ENCODE data around the gene SH2D3C. TPM values are rescaled to one million over a fixed set of nuclear protein-coding genes. Genes with fewer than 3 reads are reported as not detected.

SH2D3C gene
- total and polyA plus RNA-seq, 2 donors from 2014 or later, result 13.7 to 27.7 TPM

- intact Hi-C loops (cut with DNase I), result no loop called here
- no peak for TF ChIP-seq CTCF (IDR thresholded peaks at IDR 0.05; ENCODE audit: borderline replicate concordance, extremely low read depth, insufficient read depth)
- Histone ChIP-seq H3K4me3 (ENCODE audit: low read length in 3 of 3) (no peak overlapping the region), H3K4me1 (ENCODE audit: control insufficient read depth in 2 of 3, insufficient read depth in 2 of 3, low read depth in 1 of 3, low read length in 3 of 3) (peaks cover 0 to 14% (median 0%) of the 10 kb centered on the region in 3 donors), H3K27me3 (ENCODE audit: control insufficient read depth, insufficient read depth, low read length) (no peaks in the 10 kb centered on the region), H3K9ac (ENCODE audit: low read length in 3 of 3) (no peak overlapping the region), H3K9me3 (ENCODE audit: control insufficient read depth in 2 of 3, insufficient read depth in 1 of 3, low read length in 3 of 3) (no peaks in the 10 kb centered on the region), H3K27ac (ENCODE audit: low read depth in 2 of 2, low read length in 2 of 2) (no peak overlapping the region), H3K36me3 (ENCODE audit: control insufficient read depth in 2 of 3, insufficient read depth in 3 of 3, low read length in 3 of 3) (no peaks in the 10 kb centered on the region)
- FAIRE-seq (no peak), DNase-seq (no peak)
Observed at GRCh38 chr9:127772603-127773002, 5.9 kb downstream of the SH2D3C start.

- H3K4me1 ChIP-seq (ENCODE audit: control insufficient read depth in 2 of 3, insufficient read depth in 2 of 3, low read depth in 1 of 3, low read length in 3 of 3), result peaks cover 0 to 19% (median 0%) of the 10 kb centered on the region in 3 donors
- DNase-seq (peak in 1 of 5 donors; percentile 29), FAIRE-seq (no peak)
- no peaks in the 10 kb centered on the region for H3K9me3 ChIP-seq (ENCODE audit: control insufficient read depth in 2 of 3, insufficient read depth in 1 of 3, low read length in 3 of 3)
- no peak for TF ChIP-seq CTCF (IDR thresholded peaks at IDR 0.05; ENCODE audit: borderline replicate concordance, extremely low read depth, insufficient read depth)
- peak overlapping the region in 2 of 3 donors; percentile 41 to 50 for H3K4me3 ChIP-seq (ENCODE audit: low read length in 3 of 3)
- H3K9ac ChIP-seq (ENCODE audit: low read length in 3 of 3), result no peak overlapping the region
- intact Hi-C loops (cut with DNase I), result no loop called here
- H3K27me3 ChIP-seq (ENCODE audit: control insufficient read depth, insufficient read depth, low read length), result no peaks in the 10 kb centered on the region
- H3K27ac ChIP-seq (ENCODE audit: low read depth in 2 of 2, low read length in 2 of 2), result no peak overlapping the region
- H3K36me3 ChIP-seq (ENCODE audit: control insufficient read depth in 2 of 3, insufficient read depth in 3 of 3, low read length in 3 of 3), result no peaks in the 10 kb centered on the region
Observed at GRCh38 chr9:127771570-127772189, 6.8 kb downstream of the SH2D3C start.

- FAIRE-seq (peak; percentile 51), DNase-seq (peak; percentile 99 to 100 (median 99))
- peak overlapping the region; percentile 31 to 71 (median 59) for H3K4me3 ChIP-seq (ENCODE audit: low read length in 3 of 3)
Observed at GRCh38 chr9:127770905-127771569, 7.4 kb downstream of the SH2D3C start.

More at GRCh38 chr9:127770905-127771569, 7.4 kb downstream of the SH2D3C start:
- Histone ChIP-seq H3K36me3 (ENCODE audit: control insufficient read depth in 2 of 3, insufficient read depth in 3 of 3, low read length in 3 of 3) (no peaks in the 10 kb centered on the region), H3K4me1 (ENCODE audit: control insufficient read depth in 2 of 3, insufficient read depth in 2 of 3, low read depth in 1 of 3, low read length in 3 of 3) (peaks cover 0 to 19% (median 0%) of the 10 kb centered on the region in 3 donors), H3K27me3 (ENCODE audit: control insufficient read depth, insufficient read depth, low read length) (no peaks in the 10 kb centered on the region), H3K27ac (ENCODE audit: low read depth in 2 of 2, low read length in 2 of 2) (peak overlapping the region; percentile 36 to 47), H3K9me3 (ENCODE audit: control insufficient read depth in 2 of 3, insufficient read depth in 1 of 3, low read length in 3 of 3) (no peaks in the 10 kb centered on the region), H3K9ac (ENCODE audit: low read length in 3 of 3) (peak overlapping the region in 2 of 3 donors; percentile 29 to 38)
- no peak for TF ChIP-seq CTCF (IDR thresholded peaks at IDR 0.05; ENCODE audit: borderline replicate concordance, extremely low read depth, insufficient read depth)
- intact Hi-C loops (cut with DNase I), result no loop called here
